C4-2B (cell line): Measurements from ENCODE around the gene PLEKHH3.

ENCODE experiments used
- ZFX ChIP-seq: fragments of 450-650 bp; IDR thresholded peaks from 2 replicates; pipeline ENCODE4 v1.6.1; 2017
- TF ChIP-seq, protein P1 (sequence below): fragments of 450-650 bp; conservative IDR thresholded peaks from 2 replicates; pipeline ENCODE4 v1.5.1; 2017; ENCODE audit warnings: mild to moderate bottlenecking

DNA sequence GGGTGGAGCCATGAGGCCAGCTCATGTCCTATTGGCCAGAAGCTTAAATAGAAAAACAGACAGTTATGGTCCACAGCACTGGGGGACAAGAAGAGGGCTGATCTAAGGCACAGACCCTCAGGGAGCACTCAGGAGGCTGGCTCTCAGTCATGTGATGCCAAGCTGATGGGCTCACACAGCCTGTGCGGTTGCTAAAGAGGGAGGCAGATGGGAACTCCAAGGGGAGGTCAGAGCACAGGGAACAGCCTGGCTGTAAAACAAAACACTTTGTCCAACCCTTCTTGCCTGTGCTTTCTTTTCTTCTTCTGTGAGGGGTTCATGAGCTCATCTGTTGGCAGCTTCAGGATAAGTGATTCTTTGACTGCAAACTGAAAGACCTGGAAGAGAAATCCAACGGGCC is 32.8 kb upstream of the PLEKHH3 start:
- TF ChIP-seq, protein P1, sequence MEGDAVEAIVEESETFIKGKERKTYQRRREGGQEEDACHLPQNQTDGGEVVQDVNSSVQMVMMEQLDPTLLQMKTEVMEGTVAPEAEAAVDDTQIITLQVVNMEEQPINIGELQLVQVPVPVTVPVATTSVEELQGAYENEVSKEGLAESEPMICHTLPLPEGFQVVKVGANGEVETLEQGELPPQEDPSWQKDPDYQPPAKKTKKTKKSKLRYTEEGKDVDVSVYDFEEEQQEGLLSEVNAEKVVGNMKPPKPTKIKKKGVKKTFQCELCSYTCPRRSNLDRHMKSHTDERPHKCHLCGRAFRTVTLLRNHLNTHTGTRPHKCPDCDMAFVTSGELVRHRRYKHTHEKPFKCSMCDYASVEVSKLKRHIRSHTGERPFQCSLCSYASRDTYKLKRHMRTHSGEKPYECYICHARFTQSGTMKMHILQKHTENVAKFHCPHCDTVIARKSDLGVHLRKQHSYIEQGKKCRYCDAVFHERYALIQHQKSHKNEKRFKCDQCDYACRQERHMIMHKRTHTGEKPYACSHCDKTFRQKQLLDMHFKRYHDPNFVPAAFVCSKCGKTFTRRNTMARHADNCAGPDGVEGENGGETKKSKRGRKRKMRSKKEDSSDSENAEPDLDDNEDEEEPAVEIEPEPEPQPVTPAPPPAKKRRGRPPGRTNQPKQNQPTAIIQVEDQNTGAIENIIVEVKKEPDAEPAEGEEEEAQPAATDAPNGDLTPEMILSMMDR = no peak
- TF ChIP-seq ZFX = no peak
